Measurements from ENCODE around the gene CACNB4.
"Not testable (repeated sequence)": the region's sequence is repeated elsewhere in the genome, so short reads cannot be mapped to it uniquely, and the experiment has no call there.

CACNB4 gene

DNA sequence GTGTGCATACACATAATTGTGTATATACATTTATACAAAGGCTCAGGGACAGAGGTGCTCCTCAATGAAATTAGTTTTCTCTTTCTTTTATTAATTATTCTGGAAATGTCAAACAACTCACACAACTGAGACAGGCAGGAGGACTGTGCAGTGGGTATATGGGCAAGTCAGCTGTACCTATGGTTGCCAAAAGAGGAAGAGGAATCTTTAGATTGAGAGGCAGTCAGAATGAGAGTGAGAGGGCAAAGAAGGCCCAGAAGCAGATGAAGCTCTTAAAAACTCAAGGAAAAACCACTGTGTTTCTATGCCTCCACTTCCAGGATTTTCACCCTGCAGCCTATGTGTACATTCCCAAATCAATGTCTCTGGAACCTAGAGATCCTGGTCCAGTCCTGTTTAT lies 79.1 kb downstream of the CACNB4 start:
- no peak for DNase-seq

DNA sequence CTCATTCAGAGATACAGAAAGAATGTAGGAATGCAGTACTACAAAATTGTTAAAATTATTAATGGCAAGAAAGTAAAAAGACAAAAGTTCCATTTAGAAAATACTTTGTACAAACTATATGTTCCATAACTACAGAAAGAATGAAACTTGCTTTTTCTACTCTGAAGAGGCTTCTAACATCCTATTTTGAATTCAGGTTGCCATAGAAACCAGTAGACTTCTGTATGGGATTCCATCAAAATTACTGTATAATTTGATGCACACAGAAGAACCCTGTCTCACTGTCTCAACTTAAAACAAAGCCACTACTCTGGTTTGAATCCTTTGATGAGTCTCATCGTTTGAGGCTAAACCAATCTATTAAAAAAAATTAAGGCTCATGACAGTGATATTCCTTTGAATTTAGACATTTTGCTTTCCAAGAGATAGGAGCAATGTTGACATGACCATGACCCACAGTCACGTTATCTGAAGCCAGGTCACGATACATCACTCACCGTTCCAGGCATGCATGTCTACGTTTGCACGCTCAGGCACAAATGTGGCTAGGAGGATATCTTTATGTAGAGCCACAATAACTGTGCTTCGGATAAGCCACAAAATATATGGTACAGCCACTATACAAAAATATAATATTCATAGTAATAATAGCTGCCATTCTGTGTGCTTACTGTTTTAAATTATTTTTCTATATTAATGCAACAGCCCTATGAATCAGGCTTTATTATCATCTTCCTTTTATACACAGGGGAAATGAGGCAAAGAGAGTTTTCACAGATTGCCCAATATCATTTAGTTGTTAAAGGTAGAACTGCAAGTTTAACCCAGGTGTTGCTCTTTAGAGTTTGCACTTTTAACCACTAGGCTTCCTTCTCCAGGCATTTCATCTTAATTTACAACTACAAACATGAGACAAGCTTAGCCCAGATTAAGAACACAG lies 82.4 kb downstream of the CACNB4 start:
- no peak for DNase-seq

DNA sequence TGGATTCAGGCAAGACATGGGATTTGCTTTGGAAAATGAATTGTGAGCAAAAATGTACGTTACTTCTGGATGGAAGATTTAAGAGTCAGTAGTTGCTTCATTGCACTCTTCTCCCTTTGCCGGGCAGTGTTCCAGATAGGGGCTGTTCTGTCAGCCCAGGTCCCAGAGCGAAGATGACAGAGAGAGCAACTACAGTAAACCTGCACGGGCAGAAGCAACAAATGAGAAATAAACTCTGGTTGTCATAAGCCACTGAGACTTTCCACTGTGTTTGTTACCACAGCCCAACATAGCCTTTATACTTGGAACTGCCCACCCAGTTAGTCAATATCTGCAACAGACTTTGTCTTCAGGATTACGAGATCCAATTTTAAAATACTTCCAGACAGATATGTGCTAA lies 83.3 kb downstream of the CACNB4 start:
- no peak for DNase-seq

DNA sequence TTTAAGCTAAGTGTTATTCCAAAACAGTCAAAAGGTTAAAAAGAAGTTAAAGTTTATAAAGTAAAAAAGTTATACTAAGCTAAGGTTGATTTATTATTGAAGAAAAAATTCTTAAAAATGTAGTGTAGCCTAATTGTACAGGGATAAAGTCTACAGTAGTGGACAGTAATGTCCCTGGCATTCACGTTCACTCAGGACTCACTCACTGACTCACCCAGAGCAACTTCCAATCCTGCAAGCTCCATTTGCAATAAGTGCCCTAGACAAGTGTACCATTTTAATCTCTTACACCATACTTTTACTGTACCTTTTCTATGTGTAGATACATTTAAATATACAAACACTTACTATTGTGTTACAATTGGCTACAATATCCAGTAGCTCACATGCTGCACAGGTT lies 86.1 kb downstream of the CACNB4 start:
- DNase-seq = no peak

DNA sequence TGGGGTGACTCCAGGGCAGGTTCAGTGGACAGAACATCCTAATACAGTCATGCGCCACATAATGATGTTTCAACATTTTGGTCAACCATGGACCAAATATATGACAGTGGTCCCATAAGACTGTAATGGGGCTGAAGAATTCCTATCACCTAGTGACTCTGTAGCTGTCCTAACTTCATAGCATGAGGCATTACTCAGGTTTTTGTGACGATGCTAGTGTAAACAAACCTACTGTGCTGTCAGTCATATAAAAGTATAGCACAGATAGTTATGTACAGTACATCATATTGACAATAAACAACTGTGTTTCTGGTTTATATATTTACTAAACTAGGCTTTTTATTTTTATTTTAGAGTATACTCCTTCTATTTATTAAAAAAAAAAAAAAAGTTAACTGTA lies 87.1 kb downstream of the CACNB4 start:
- DNase-seq = no peak

DNA sequence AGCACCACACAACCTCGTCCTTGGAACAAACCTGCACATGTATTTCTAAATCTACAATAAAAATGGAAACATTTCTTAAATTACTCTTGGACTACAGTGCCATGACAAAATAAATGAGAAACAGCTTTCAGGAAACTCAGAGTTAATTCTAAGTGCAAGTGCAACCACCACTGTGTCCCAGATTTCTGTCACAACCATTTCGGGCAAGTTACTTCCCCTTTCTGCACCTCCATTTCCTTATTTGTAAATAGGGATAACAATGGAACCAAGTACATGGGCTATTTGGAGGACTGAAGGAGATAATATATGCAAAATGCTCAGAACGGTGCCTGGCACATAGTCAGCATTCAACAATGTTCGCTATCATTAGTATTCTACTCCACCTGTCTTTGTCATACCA lies 93.2 kb downstream of the CACNB4 start:
- DNase-seq = no peak

DNA sequence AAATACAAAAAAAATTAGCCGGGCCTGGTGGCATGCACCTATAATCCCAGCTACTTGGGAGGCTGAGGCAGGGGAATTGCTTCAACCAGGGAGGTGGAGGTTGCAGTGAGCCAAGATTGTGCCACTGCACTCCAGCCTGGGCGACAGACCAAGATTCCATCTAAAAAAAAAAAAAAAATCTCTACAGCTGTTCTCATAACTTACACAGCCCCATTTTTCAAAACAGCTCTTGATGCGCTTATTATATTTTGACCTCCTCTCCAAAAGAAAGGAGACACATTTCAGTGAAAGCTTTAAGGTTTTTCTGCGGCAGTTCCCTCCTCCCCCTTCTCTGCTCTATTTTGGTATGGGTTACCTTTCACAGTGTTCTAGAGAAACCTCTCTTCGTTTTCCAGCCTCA lies 95.6 kb downstream of the CACNB4 start:
- DNase-seq = not testable (repeated sequence)

DNA sequence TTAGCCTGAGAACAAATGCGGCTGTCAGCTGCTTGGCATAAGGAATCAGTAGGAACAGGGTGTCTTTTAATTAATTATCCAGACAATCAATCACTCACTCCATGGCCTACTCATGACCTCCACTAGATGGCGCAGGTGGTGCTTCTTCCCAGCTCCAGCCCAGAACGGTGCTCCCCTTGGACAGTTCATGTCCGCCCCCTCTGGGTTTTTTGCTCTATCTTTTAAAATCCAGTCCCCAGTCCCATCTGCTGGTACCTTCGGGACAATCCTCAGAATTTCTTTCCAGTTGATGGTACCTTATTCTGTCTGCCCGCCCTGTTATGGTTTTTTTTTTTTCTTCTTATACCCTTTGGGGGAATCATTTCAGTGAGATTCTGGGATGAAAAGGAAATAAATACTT lies 99.8 kb downstream of the CACNB4 start:
- peak; percentile 47 for DNase-seq

DNA sequence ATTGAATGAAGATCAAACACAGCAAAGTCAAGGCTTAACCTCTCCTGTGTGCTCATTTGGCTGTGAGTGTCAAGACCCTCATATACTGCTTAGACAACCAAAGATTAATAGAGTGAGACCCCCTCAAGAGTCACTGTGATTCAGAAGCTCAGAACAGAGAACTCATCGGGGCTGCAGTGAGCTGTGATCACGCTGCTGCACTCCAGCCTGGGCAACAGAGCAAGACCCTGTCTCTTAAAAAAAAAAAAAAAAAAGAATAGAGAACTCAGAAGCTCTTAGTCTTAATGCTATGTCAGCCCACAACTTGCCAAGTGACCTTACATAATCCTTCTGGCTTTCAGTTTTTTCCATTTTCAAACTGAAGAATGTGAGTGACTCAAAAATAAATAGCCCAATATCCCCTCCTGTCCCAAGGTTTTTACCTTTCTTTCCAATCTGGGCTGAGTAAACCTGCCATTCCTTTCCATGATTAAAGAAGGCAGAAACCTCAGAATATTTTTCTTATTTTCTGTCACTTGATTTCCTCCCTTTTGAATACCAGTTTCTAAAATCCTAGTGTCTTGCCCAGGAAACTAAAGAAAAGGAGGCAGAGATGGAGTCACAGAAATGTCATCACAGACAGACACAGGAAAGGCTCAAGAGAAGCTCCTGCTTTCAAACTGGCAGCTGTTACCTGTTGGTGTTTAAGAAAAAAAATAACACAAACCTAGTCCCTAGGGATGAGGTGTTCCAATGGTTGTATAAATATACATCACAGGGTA lies 102.4 kb downstream of the CACNB4 start:
- no peak for DNase-seq

DNA sequence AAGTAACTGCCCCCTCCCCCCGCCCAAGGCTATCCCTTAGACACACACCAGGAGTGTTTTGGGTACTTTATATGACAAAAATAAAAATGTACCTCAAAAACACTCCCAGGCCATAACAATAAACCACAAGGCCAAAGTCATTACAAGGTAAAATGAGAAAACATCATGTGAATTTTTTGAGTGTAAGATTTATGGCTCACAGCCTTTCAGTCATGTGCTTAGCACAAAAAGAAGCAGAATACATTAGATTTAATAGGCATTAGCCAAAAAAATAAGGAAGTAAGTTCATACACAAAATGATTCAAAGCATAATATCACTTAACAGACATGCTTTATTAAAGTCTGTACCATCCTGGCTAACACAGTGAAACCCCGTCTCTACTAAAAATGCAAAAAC lies 103.7 kb downstream of the CACNB4 start:
- no peak for DNase-seq

DNA sequence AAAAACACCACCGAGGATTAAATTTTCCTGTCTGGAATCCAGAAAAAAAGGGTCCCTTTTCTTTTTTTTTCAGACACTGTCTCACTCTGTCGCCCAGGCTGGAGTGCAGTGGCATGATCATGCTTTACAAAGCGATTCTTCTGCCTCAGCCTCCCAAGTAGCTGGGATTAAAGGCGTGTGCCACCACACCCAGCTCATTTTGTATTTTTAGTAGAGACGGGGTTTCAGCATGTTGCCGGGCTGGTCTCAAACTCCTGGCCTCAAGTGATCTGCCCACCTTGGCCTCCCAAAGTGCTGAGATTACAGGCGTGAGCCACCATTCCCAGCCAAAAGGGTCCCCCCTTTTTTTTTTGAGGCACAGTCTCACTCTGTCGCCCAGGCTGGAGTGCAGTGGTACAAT lies 104.7 kb downstream of the CACNB4 start:
- DNase-seq = not testable (repeated sequence)

DNA sequence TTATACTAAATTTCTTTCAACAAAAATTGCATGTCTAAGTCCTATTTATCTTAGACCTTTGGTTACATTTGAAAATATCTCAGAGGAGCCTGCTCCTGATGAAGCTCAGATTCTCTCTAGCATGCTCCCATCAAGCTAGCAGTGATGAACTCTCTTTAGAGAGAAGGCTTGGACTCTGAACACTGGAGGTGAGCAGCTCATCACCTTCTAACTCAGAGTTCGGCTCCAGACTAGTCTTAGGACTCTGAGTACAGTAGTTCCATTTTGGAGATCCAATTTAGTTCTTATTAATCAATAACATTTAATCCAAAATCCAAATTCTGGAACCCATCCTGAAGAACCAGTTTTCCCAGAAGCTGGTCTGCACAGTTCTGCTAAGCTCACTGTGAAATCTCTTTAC lies 107.8 kb downstream of the CACNB4 start:
- DNase-seq = no peak

DNA sequence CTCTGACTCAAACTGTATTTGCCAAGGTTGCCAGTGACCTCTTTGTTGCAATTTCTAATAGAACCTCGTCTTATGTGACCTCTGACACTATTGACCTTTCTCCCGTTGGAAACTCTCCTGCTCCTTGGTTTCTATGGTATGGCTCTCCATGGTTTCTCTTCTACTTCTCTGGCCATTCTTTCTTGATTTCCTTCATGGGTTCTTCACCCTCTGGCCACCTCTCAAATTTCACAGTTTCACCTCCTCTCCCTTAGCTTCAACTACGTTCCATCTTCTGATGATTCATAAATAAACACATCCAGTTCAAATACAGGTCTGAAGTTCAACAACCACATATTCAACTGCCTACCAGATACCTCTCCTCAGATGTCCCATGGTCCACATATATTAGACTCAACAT lies 109.5 kb downstream of the CACNB4 start:
- no peak for DNase-seq

DNA sequence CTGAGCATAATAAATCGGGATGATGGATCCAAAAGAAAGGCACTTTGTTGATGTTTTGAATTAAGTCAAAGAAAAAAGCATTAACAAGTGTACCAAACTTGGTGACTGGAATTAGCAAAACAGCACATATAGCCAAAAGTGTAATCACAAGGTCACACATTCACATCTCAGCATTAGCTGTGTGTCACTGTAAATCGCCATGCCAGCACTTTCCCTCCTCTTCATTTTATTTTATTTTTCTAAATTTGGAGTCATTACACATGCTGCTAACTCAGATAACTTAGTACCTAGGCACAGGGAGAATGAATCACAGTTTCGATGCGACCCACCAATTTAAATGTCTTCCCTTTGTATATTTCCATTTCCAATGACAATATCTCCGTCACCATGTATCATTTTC lies 111.4 kb downstream of the CACNB4 start:
- DNase-seq = no peak

DNA sequence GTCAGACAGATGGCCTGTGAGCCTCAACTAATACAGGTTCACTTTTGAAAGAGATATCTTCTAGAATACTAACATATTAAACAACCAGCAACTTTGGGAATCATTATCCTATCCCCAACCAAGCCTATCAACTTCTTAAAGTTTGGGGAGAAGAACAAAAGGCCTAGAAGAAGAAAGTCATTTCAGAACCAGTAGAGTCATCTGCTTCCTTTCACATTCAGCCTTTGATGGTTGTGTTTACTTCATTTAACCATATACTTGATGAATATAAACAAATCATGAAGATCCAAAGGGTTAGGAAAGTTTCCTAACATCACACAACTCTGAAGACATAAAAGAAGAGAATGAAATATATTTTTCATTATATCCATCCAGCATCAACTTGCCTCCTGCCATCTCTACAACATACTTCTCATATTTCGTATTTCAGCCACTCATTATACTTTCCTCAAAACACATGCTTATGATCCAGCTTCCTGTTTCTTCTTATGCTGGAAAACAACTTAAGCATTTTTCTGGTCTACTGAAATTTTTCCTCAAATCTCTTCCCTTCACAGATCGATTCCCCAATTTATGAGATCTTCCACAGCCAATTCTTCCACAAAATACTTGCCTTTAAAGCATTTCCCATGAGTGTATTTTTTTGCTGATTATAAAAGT lies 114.3 kb downstream of the CACNB4 start:
- DNase-seq = no peak

DNA sequence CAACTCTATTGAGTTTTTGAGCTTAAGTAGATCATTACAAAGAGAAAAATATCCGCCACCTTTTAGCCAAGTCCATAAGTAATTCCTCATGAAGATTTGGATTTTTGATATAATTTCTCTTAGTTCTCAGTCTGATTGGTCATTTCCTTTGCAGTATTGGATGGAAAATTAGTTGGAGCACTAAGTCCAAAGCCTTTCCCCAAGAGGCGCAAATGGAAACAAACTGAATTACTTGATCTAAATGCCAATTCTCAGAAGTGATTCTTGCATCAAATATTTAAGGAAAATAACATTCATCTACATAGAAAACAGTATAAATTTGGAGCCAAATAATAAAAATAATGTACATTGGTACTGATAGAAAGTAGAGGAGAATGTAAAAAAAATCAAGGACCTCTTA lies 115.6 kb downstream of the CACNB4 start:
- DNase-seq = no peak

DNA sequence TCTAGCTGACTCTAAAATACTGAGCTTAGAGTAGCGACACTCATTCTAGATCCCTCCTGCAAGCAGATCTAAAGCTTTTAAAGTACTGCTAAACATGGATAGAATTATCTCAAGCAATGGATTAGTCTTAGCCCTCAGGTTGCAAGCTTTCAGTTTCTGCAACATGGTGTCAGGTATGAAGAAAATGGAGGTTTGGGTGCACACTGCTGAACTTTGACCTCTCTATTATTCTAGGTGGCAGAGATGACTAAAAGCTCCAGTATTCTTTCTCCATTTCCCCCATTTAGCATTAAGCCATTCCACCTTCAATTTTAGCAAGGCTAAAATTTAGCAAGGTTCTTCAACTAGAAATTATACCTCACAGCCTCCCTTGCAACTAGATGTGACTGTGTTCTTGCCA lies 117.0 kb downstream of the CACNB4 start:
- DNase-seq = no peak

DNA sequence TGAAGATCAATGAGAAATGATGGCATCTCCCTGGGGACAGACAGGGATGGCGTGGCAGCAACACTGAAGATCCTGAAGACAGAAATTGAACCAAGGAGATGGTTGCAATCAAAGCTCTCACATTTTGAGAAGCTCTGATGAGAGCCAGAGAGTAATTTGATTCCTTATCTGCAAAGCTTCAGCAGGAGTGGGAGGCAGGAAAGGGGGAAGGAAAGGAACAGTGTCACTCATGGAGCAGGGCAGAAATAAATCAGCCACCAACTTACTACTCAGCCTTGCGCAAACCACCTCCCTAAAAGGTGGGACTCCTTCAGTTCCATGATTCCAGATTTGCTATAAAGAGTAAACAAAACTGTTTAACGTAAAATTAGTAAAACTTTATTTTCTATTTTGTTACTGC lies 119.2 kb downstream of the CACNB4 start:
- no peak for DNase-seq

DNA sequence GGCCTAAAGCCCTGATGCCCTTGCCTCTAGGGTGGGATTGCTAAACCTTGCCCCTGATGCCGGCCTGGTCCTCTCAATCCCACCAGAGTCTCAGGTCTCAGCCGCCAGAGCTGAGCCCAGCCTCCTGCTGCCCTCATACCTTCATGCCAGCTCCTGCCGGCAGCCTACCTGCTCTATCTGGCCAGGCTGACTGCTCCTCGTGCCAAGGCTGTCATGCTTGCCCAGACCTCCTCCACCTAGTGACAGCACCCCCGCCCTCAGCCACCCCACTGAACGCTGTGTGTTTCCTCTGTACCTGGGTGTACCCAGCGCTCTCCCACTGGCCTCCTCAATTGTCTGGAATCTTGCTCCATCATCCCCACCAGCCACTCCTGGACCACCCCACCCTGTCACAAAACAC lies 120.1 kb downstream of the CACNB4 start:
- no peak for DNase-seq

DNA sequence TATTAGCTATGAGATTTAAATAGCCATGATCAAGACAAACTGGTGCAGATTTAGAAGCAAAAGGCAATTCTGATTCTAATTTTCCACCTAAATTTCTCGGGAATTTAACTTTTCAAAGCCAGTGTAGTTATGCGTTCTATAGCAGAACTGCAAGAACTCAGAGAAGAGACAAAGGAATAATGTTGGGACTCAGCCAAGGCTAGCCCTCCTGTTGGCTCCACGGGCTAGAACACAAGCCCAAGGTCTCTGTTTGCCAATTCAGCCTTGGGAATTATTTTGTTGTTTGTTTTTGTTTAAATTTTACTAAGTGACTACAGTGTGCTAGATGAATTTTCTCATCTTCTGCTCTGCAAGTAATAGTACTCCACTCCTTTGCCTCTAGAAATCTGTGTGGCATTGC lies 121.2 kb downstream of the CACNB4 start:
- DNase-seq = no peak

DNA sequence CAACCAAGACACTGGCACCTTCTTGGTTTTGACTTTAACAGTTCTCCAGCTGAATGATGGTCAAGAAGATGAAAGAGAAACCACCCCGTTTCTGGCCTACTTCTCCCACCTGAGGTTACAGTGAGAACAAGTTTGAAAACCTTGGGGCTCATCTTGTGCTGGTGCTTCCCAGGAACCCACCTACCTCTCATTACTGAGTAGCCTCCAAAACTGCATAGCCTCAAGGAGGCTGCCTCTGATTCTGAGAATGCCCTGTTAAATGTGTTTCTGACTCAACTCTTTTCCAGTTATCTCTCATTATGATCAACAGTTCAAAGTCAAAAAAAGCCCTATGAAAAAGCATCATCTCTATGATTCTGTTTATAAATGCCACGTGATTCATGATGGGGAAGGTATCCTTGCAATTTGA lies 121.9 kb downstream of the CACNB4 start:
- DNase-seq = no peak

DNA sequence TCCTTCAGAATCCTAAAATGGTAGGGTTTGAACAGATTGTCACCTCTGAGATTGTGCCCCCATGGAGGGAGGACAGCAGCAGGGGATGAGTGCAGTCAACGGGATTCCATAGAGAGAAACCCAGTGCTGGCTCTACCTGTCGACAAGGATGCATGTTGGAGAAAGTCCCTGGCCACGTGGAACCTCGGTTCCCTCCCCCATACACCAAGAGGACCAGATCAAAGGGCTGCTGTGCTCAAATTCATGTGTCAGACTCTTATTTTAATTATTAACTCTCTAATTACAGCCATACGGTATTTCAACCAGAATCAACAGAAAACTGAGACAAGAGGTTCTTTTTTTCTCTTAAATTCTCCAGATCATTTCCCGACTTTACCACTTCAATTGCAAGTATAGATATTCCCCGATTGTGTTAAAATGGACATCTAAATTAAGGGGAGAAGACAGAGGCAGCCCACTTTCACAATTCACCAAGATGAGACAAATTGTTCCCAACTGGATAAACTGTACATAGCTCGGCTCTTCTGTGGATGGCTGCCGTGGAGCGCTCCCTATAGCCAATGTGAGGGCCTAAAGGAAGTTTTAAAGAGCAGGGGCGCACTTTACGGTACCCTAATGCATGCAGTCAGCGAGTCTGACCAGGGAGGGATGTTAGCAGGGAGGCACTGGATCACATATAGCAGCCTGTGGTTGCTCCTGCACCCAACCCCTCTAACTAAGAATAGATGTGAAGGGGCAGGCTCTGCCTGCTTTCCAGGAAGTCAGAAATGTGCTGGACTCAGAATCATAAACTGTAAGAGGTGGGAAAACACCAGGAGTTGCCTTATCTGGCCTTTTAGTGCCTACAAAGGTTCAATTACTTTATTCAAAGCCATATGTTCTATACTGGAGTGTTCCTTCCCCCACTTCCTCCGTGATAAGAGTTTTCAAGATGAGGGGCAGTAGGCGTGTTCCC lies 123.1 kb downstream of the CACNB4 start:
- no peak for DNase-seq

All from fibroblast of skin of scalp (primary cell).